ENCODE measurements around the gene NAGPA.

The NAGPA gene

GRCh38 chr16:5018793-5019192 lies 14.9 kb downstream of the NAGPA start:
- no peak overlapping the region for H3K4me3 ChIP-seq (ENCODE audit: low read depth, low read length)
- no peak for TF ChIP-seq CTCF (IDR thresholded peaks at IDR 0.05; ENCODE audit: low read depth, low read length, missing control alignments)
- no peak for DNase-seq (ENCODE audit: low read depth)

GRCh38 chr16:5017678-5017969 lies 16.1 kb downstream of the NAGPA start:
- no peak for TF ChIP-seq CTCF (IDR thresholded peaks at IDR 0.05; ENCODE audit: low read depth, low read length, missing control alignments)
- no peak for DNase-seq (ENCODE audit: low read depth)
- H3K4me3 ChIP-seq (ENCODE audit: low read depth, low read length): no peak overlapping the region

GRCh38 chr16:5016967-5017677 lies 16.6 kb downstream of the NAGPA start:
- TF ChIP-seq CTCF (IDR thresholded peaks at IDR 0.05; ENCODE audit: low read depth, low read length, missing control alignments): no peak
- DNase-seq (ENCODE audit: low read depth): no peak
- H3K4me3 ChIP-seq (ENCODE audit: low read depth, low read length): no peak overlapping the region

- H3K4me3 ChIP-seq (ENCODE audit: low read depth, low read length): no peak overlapping the region
- no peak for TF ChIP-seq CTCF (IDR thresholded peaks at IDR 0.05; ENCODE audit: low read depth, low read length, missing control alignments)
- no peak for DNase-seq (ENCODE audit: low read depth)
These were observed 17.8 kb downstream of the NAGPA start for GRCh38 chr16:5015887-5016286.

GRCh38 chr16:5015351-5015750 lies 18.4 kb downstream of the NAGPA start:
- no peak for DNase-seq (ENCODE audit: low read depth)
- TF ChIP-seq CTCF (IDR thresholded peaks at IDR 0.05; ENCODE audit: low read depth, low read length, missing control alignments): no peak
- no peak overlapping the region for H3K4me3 ChIP-seq (ENCODE audit: low read depth, low read length)

GRCh38 chr16:5012887-5013286 lies 20.8 kb downstream of the NAGPA start:
- no peak for TF ChIP-seq CTCF (IDR thresholded peaks at IDR 0.05; ENCODE audit: low read depth, low read length, missing control alignments)
- DNase-seq (ENCODE audit: low read depth): no peak
- H3K4me3 ChIP-seq (ENCODE audit: low read depth, low read length): no peak overlapping the region

GRCh38 chr16:5011637-5012036 lies 22.1 kb downstream of the NAGPA start:
- no peak for TF ChIP-seq CTCF (IDR thresholded peaks at IDR 0.05; ENCODE audit: low read depth, low read length, missing control alignments)
- no peak overlapping the region for H3K4me3 ChIP-seq (ENCODE audit: low read depth, low read length)
- no peak for DNase-seq (ENCODE audit: low read depth)
